ENCODE measurements around the gene SMG6. TPM values are rescaled to one million over a fixed set of nuclear protein-coding genes. Genes with fewer than 3 reads are reported as not detected.

The SMG6 gene
- total and polyA plus RNA-seq, 2 experiments from 2014 or later: 11.9 to 19.9 TPM

GRCh38 chr17:2042933-2043332 lies 260.7 kb downstream of the SMG6 start:
- DNase-seq (ENCODE audit: low spot score): no peak
- Histone ChIP-seq H3K79me2 (peaks cover 27% of the 10 kb centered on the region), H3K36me3 (replicated peaks; ENCODE audit: insufficient read depth, low read depth) (no peaks in the 10 kb centered on the region), H3K9me3 (ENCODE audit: low read depth) (no peaks in the 10 kb centered on the region), H3K27me3 (no peaks in the 10 kb centered on the region), H3K9me2 (replicated peaks; ENCODE audit: insufficient read depth) (no peaks in the 10 kb centered on the region), H2AFZ (no peak overlapping the region), H3K4me3 (no peak overlapping the region), H3K27ac (peak overlapping the region; percentile 93), H3K4me2 (peak overlapping the region; percentile 93), H3K4me1 (ENCODE audit: insufficient read depth) (peaks cover 8% of the 10 kb centered on the region), H4K20me1 (ENCODE audit: insufficient read depth, poor library complexity, severe bottlenecking) (no peaks in the 10 kb centered on the region)
- 92% methylated on average over 5 of the region's 5 CpGs for WGBS (ENCODE audit: low lambda C conversion rate, missing lambda C conversion rate)
- TF ChIP-seq CTCF (IDR thresholded peaks at IDR 0.05; ENCODE audit: poor library complexity): no peak
- no peak for TF ChIP-seq EZH2 (IDR thresholded peaks at IDR 0.05; ENCODE audit: borderline replicate concordance)
- TF ChIP-seq EZH2phosphoT487 (IDR thresholded peaks at IDR 0.05; ENCODE audit: low read depth, severe bottlenecking, unreplicated experiment): no peak

DNA sequence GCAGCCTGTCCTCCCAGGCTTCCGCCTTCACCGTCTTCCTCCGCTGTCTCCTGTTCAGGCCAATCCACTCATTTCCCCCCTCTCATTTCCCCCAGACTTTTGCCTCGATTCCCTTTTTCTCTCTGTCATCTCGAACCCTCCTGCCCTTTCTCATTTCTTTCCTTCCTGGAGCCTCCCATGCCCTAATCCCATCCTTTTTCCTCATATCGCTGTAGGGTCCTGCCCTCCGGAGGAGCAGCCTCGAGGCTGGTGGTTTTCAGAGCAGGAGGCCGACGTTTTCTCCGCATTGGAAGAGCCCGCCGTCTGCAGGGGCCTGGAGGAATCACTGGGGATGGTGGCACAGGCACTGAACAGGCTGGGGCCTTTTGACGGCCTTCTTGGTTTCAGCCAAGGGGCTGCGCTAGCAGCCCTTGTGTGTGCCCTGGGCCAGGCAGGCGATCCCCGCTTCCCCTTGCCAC lies 261.2 kb downstream of the SMG6 start:
- WGBS (ENCODE audit: low lambda C conversion rate, missing lambda C conversion rate): 32% methylated on average over 17 of the region's 17 CpGs
- Histone ChIP-seq H3K36me3 (replicated peaks; ENCODE audit: insufficient read depth, low read depth) (no peaks in the 10 kb centered on the region), H3K4me1 (ENCODE audit: insufficient read depth) (peaks cover 8% of the 10 kb centered on the region), H4K20me1 (ENCODE audit: insufficient read depth, poor library complexity, severe bottlenecking) (no peaks in the 10 kb centered on the region), H3K79me2 (peaks cover 27% of the 10 kb centered on the region), H3K9me2 (replicated peaks; ENCODE audit: insufficient read depth) (no peaks in the 10 kb centered on the region), H3K4me2 (peak overlapping the region; percentile 93), H3K27me3 (no peaks in the 10 kb centered on the region), H3K27ac (peak overlapping the region; percentile 93), H2AFZ (peak overlapping the region; percentile 76), H3K4me3 (peak overlapping the region; percentile 69), H3K9me3 (ENCODE audit: low read depth) (no peaks in the 10 kb centered on the region)
- no peak for TF ChIP-seq EZH2 (IDR thresholded peaks at IDR 0.05; ENCODE audit: borderline replicate concordance)
- peak; percentile 39 for TF ChIP-seq CTCF (IDR thresholded peaks at IDR 0.05; ENCODE audit: poor library complexity)
- peak; percentile 77 for DNase-seq (ENCODE audit: low spot score)

DNA sequence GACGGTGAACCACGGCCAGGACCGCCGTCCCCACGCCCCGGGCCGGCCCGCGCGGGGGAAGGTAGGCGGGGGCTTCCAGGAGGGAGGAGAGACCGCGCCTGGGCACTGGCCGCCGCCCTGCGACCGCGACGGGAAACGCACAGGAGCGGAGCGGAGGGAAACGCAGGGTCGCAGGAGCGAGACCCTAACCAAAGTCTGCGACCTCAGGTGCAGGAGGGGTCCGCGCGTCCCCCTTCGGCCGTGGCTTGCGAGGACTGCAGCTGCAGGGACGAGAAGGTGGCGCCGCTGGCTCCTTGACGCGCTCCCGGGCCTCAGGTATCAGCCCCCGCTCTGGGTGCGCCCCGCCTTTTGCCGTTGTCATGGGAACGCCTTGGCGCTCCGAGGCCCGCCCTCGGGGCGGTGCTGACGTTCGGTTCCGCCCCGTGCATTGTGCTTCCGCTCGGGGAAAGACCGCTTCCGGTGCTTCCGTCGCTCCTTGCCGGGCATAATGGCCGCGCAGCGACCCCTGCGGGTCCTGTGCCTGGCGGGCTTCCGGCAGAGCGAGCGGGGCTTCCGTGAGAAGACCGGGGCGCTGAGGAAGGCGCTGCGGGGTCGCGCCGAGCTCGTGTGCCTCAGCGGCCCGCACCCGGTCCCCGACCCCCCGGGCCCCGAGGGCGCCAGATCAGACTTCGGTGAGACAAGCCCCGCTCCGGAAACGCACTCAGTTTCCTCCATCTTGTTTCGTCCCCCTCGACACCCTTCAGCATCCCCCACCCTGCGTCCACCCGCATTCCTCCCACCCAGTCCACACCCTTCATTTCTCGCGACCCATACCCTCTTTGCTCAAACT lies 261.8 kb downstream of the SMG6 start, which contains the start of gene OVCA2:
Gene OVCA2, plus strand, starts transcription at position 462 of the 829 bp plus-strand sequence. Its CDS starts 26 bp downstream, at position 488.
- no peaks in the 10 kb centered on the region for H3K27me3 ChIP-seq
- H3K9me3 ChIP-seq (ENCODE audit: low read depth): no peaks in the 10 kb centered on the region
- peak within 1 kb of the TSS; percentile 93 for H3K4me2 ChIP-seq
- peak; percentile 98 for DNase-seq (ENCODE audit: low spot score)
- H3K36me3 ChIP-seq (replicated peaks; ENCODE audit: insufficient read depth, low read depth): no peaks in the 10 kb centered on the region
- peaks cover 27% of the 10 kb centered on the region for H3K79me2 ChIP-seq
- H3K4me3 ChIP-seq: peak within 1 kb of the TSS; percentile 74
- TF ChIP-seq EZH2phosphoT487 (IDR thresholded peaks at IDR 0.05; ENCODE audit: low read depth, severe bottlenecking, unreplicated experiment) (no peak), EZH2 (IDR thresholded peaks at IDR 0.05; ENCODE audit: borderline replicate concordance) (no peak), CTCF (IDR thresholded peaks at IDR 0.05; ENCODE audit: poor library complexity) (peak; percentile 38)
- 3% methylated on average over 56 of the region's 93 CpGs for WGBS (ENCODE audit: low lambda C conversion rate, missing lambda C conversion rate)
- no peaks in the 10 kb centered on the region for H3K9me2 ChIP-seq (replicated peaks; ENCODE audit: insufficient read depth)
- peak within 1 kb of the TSS; percentile 93 for H3K27ac ChIP-seq
- peaks cover 8% of the 10 kb centered on the region for H3K4me1 ChIP-seq (ENCODE audit: insufficient read depth)
- H4K20me1 ChIP-seq (ENCODE audit: insufficient read depth, poor library complexity, severe bottlenecking): no peaks in the 10 kb centered on the region
- H2AFZ ChIP-seq: peak within 1 kb of the TSS; percentile 76

All from hepatocyte (in vitro differentiated cells).